SK-N-SH (cell line): ENCODE results near the gene TAF5L. TPM values are rescaled to one million over a fixed set of nuclear protein-coding genes. Genes with fewer than 3 reads are reported as not detected.

Experiments used
- CTCF ChIA-PET: fragments of 300-600, 350-600 bp; formaldehyde crosslinking; extraction: SDS; loops from one replicate; lab custom pipeline; 2021; lab: Yijun Ruan, JAX
- POLR2A ChIA-PET: fragments of 350-600 bp; sonication (Branson Sonifier 250); formaldehyde crosslinking; extraction: SDS; loops from one replicate; lab custom pipeline; 2020; ENCODE audit warnings: antibody characterized with exemption, inconsistent platforms; lab: Yijun Ruan, JAX
- DNase-seq: peaks from one replicate; pipeline ENCODE4 v3.0.0; 2012
- H2AFZ ChIP-seq: fragments of 200-600 bp; sonication (generic); 2 replicates; pipeline ENCODE4 v1.8.1; 2016; ENCODE audit warnings: antibody characterized with exemption, mild to moderate bottlenecking, low read depth
- H3F3A ChIP-seq: fragments of 200-600 bp; sonication (generic); replicated peaks from 2 replicates; pipeline ENCODE3; 2016; ENCODE audit warnings: antibody characterized with exemption, mild to moderate bottlenecking; ENCODE audit not compliant: insufficient read depth
- H3K27ac ChIP-seq, 2 experiments: fragments of 200-500 bp in 1 of 2; fragments of 200-600 bp in 1 of 2; sonication (Bioruptor generic) in 1 of 2; sonication (generic), shearing (Covaris generic) in 1 of 2; 2 replicates each; pipeline versions ENCODE4 v1.5.1 to v1.6.1; 2014 to 2016; ENCODE audit warnings: low read depth in 2 of 2, inconsistent platforms in 1 of 2, low read length in 1 of 2, mild to moderate bottlenecking in 1 of 2, mixed read lengths in 1 of 2
- H3K27me3 ChIP-seq: fragments of 200-600 bp; sonication (generic), shearing (Covaris generic); 2 replicates; pipeline ENCODE4 v1.6.1; 2016; ENCODE audit warnings: mixed run types; ENCODE audit not compliant: insufficient read depth
- H3K36me3 ChIP-seq, 2 experiments: fragments of 200-500 bp in 1 of 2; fragments of 200-600 bp in 1 of 2; sonication (Bioruptor generic) in 1 of 2; sonication (generic) in 1 of 2; replicated peaks in 1 of 2; 2 replicates each; pipeline versions ENCODE3 to v1.5.1; 2014 to 2016; ENCODE audit warnings: low read length in 1 of 2, mild to moderate bottlenecking in 1 of 2; ENCODE audit not compliant: insufficient read depth in 2 of 2, control insufficient read depth in 1 of 2
- H3K4me1 ChIP-seq, 2 experiments: fragments of 200-500 bp in 1 of 2; fragments of 200-600 bp in 1 of 2; sonication (Bioruptor generic) in 1 of 2; sonication (generic), shearing (Covaris generic) in 1 of 2; 2 replicates each; pipeline versions ENCODE4 v1.5.1 to v1.6.1; 2014 to 2016; ENCODE audit warnings: low read depth in 1 of 2, low read length in 1 of 2, mixed run types in 1 of 2; ENCODE audit not compliant: insufficient read depth in 2 of 2, control insufficient read depth in 1 of 2
- H3K4me2 ChIP-seq: fragments of 200-600 bp; sonication (generic), shearing (Covaris generic); 2 replicates; pipeline ENCODE4 v1.6.1; 2017; ENCODE audit warnings: mixed run types
- H3K4me3 ChIP-seq, 2 experiments: fragments of 200-500 bp in 1 of 2; fragments of 200-600 bp in 1 of 2; sonication (Bioruptor generic) in 1 of 2; sonication (generic), shearing (Covaris generic) in 1 of 2; 2 replicates each; pipeline versions ENCODE4 v1.5.1 to v1.8.1; 2014 to 2016; ENCODE audit warnings: low read depth in 2 of 2, inconsistent platforms in 1 of 2, low read length in 1 of 2, mild to moderate bottlenecking in 1 of 2, mixed read lengths in 1 of 2, moderate library complexity in 1 of 2
- H3K79me2 ChIP-seq: fragments of 200-600 bp; sonication (generic); 2 replicates; pipeline ENCODE4 v1.8.1; 2017; ENCODE audit warnings: mild to moderate bottlenecking; ENCODE audit not compliant: insufficient read depth
- H3K9ac ChIP-seq: fragments of 200-600 bp; sonication (generic); 2 replicates; pipeline ENCODE4 v1.6.1; 2017; ENCODE audit warnings: mixed run types
- H3K9me2 ChIP-seq: fragments of 200-600 bp; sonication (generic); 2 replicates; pipeline ENCODE4 v1.6.1; 2017; ENCODE audit warnings: mixed run types
- H3K9me3 ChIP-seq: fragments of 200-600 bp; sonication (generic); 2 replicates; pipeline ENCODE4 v1.6.1; 2017; ENCODE audit warnings: mixed run types, mild to moderate bottlenecking, moderate library complexity
- H4K20me1 ChIP-seq: fragments of 200-600 bp; sonication (generic); 2 replicates; pipeline ENCODE4 v1.6.1; 2017; ENCODE audit warnings: mild to moderate bottlenecking, mixed run types; ENCODE audit not compliant: insufficient read depth
- EZH2phosphoT487 ChIP-seq: fragments of 200-600 bp; sonication (generic); IDR thresholded peaks from 2 replicates; pipeline ENCODE4 v1.6.1; 2017; ENCODE audit warnings: low read depth, mixed run types, mild to moderate bottlenecking, antibody characterized with exemption, moderate library complexity, borderline replicate concordance
- FOXJ3 ChIP-seq: sonication (generic); formaldehyde crosslinking; IDR thresholded peaks from 2 replicates; pipeline ENCODE4 v1.5.1; 2020; ENCODE audit warnings: mild to moderate bottlenecking, missing genetic modification reagents
- FOXM1 ChIP-seq: IDR thresholded peaks from 2 replicates; pipeline ENCODE4 v1.4.0; 2012; ENCODE audit warnings: low read depth, mild to moderate bottlenecking
- JUND ChIP-seq: IDR thresholded peaks from 2 replicates; pipeline ENCODE4 v1.4.0; 2012
- MEF2A ChIP-seq: IDR thresholded peaks from 2 replicates; pipeline ENCODE4 v1.4.0; 2012; ENCODE audit warnings: low read depth, borderline replicate concordance
- MXI1 ChIP-seq: IDR thresholded peaks from 2 replicates; pipeline ENCODE4 v1.6.1; 2012; ENCODE audit warnings: mild to moderate bottlenecking, low read depth, low read length, improper control_type of control experiment
- NFIC ChIP-seq: IDR thresholded peaks from 2 replicates; pipeline ENCODE4 v1.4.0; 2012; ENCODE audit warnings: borderline replicate concordance
- NRF1 ChIP-seq: IDR thresholded peaks from 2 replicates; pipeline ENCODE4 v1.6.1; 2012; ENCODE audit warnings: low read depth, mild to moderate bottlenecking, low read length
- POLR2AphosphoS5 ChIP-seq: IDR thresholded peaks from 2 replicates; pipeline ENCODE4 v1.6.1; 2012; ENCODE audit warnings: low read depth, low read length
- RCOR1 ChIP-seq: fragments of 150-350 bp; IDR thresholded peaks from 2 replicates; pipeline ENCODE4 v1.6.1; 2017; ENCODE audit warnings: antibody characterized with exemption, low read length
- RFX5 ChIP-seq: IDR thresholded peaks from 2 replicates; pipeline ENCODE4 v1.6.1; 2012; ENCODE audit warnings: mild to moderate bottlenecking, improper control_type of control experiment, low read length
- RXRA ChIP-seq: IDR thresholded peaks from 2 replicates; pipeline ENCODE4 v1.4.0; 2012; ENCODE audit warnings: low read depth, mild to moderate bottlenecking, borderline replicate concordance
- SIN3A ChIP-seq: IDR thresholded peaks from 2 replicates; pipeline ENCODE4 v1.6.1; 2012; ENCODE audit warnings: low read depth, mild to moderate bottlenecking, low read length, moderate library complexity, borderline replicate concordance
- TAF1 ChIP-seq: IDR thresholded peaks from 2 replicates; pipeline ENCODE4 v1.6.1; 2012; ENCODE audit warnings: low read depth, mild to moderate bottlenecking, low read length, moderate library complexity, borderline replicate concordance
- YY1 ChIP-seq: IDR thresholded peaks from 2 replicates; pipeline ENCODE4 v1.4.0; 2012; ENCODE audit warnings: low read depth, mild to moderate bottlenecking
- polyA plus RNA-seq, 3 experiments: library from polyadenylated mRNA; depleted of rRNA; stranded (reverse); fragments of >200 nt; gene quantifications; 2 replicates each; pipeline ENCODE4 v1.2.3, GENCODE V29; 2012
- TF ChIP-seq, protein P1 (sequence below): fragments of 200-600 bp; sonication (generic); IDR thresholded peaks from 2 replicates; pipeline ENCODE4 v1.6.1; 2017; ENCODE audit warnings: antibody characterized with exemption, mild to moderate bottlenecking, moderate library complexity
- TF ChIP-seq, protein P2 (sequence below): fragments of 150-350 bp; IDR thresholded peaks from 2 replicates; pipeline ENCODE4 v1.6.1; 2016; ENCODE audit warnings: mild to moderate bottlenecking, low read depth, low read length
- TF ChIP-seq, protein P3 (sequence below): IDR thresholded peaks from 2 replicates; pipeline ENCODE4 v1.6.1; 2012; ENCODE audit warnings: mild to moderate bottlenecking, low read depth, low read length, moderate library complexity
- TF ChIP-seq, protein P4 (sequence below): IDR thresholded peaks from 2 replicates; pipeline ENCODE4; 2012

TAF5L gene
- polyA plus RNA-seq, 1 of the 3 experiments (the other 2 are of a cell fraction): 17.1 TPM

DNA sequence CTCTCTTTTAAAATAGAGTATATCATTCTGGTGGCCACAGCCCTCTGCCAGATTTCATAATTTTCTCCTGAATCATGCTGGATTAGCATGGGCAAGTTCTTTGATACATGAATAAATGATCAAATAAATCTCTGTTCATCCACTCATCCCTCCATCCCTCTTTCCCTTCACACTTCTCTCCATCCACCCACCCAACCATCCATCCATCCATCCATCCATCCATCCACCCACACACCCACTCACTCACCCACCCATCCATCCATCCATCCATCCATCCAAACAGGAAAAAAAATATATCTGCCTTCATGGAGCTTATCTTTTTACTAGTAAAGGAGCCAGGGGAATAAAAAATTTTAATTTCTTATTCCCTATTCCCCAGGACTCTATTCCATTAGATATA lies 49.5 kb upstream of the TAF5L start:
- H3K4me3 ChIP-seq: no peak overlapping the region
- CTCF ChIA-PET: interaction anchor here (0.7 to 1.0 kb wide), 3 partner anchors 8 to 18 kb away, joined by 3 to 4 read pairs (median 3); no protein-coding TSS in a partner anchor
- no peaks in the 10 kb centered on the region for H3K9me3 ChIP-seq
- no peak overlapping the region for H2AFZ ChIP-seq
- no peaks in the 10 kb centered on the region for H3K4me1 ChIP-seq
- H3K79me2 ChIP-seq: no peaks in the 10 kb centered on the region
- H3K9ac ChIP-seq: no peak overlapping the region
- POLR2A ChIA-PET: no interaction called here
- no peak for DNase-seq
- H4K20me1 ChIP-seq: no peaks in the 10 kb centered on the region
- no peaks in the 10 kb centered on the region for H3K9me2 ChIP-seq
- no peak for TF ChIP-seq FOXJ3
- TF ChIP-seq FOXM1: no peak
- TF ChIP-seq MXI1: no peak
- TF ChIP-seq, protein P1, sequence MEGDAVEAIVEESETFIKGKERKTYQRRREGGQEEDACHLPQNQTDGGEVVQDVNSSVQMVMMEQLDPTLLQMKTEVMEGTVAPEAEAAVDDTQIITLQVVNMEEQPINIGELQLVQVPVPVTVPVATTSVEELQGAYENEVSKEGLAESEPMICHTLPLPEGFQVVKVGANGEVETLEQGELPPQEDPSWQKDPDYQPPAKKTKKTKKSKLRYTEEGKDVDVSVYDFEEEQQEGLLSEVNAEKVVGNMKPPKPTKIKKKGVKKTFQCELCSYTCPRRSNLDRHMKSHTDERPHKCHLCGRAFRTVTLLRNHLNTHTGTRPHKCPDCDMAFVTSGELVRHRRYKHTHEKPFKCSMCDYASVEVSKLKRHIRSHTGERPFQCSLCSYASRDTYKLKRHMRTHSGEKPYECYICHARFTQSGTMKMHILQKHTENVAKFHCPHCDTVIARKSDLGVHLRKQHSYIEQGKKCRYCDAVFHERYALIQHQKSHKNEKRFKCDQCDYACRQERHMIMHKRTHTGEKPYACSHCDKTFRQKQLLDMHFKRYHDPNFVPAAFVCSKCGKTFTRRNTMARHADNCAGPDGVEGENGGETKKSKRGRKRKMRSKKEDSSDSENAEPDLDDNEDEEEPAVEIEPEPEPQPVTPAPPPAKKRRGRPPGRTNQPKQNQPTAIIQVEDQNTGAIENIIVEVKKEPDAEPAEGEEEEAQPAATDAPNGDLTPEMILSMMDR: no peak
- no peak for TF ChIP-seq SIN3A
- no peak for TF ChIP-seq NFIC
- no peak for TF ChIP-seq NRF1
- TF ChIP-seq POLR2AphosphoS5: no peak
- no peak for TF ChIP-seq TAF1
- TF ChIP-seq, protein P2, sequence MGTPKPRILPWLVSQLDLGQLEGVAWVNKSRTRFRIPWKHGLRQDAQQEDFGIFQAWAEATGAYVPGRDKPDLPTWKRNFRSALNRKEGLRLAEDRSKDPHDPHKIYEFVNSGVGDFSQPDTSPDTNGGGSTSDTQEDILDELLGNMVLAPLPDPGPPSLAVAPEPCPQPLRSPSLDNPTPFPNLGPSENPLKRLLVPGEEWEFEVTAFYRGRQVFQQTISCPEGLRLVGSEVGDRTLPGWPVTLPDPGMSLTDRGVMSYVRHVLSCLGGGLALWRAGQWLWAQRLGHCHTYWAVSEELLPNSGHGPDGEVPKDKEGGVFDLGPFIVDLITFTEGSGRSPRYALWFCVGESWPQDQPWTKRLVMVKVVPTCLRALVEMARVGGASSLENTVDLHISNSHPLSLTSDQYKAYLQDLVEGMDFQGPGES: no peak
- TF ChIP-seq, protein P3, sequence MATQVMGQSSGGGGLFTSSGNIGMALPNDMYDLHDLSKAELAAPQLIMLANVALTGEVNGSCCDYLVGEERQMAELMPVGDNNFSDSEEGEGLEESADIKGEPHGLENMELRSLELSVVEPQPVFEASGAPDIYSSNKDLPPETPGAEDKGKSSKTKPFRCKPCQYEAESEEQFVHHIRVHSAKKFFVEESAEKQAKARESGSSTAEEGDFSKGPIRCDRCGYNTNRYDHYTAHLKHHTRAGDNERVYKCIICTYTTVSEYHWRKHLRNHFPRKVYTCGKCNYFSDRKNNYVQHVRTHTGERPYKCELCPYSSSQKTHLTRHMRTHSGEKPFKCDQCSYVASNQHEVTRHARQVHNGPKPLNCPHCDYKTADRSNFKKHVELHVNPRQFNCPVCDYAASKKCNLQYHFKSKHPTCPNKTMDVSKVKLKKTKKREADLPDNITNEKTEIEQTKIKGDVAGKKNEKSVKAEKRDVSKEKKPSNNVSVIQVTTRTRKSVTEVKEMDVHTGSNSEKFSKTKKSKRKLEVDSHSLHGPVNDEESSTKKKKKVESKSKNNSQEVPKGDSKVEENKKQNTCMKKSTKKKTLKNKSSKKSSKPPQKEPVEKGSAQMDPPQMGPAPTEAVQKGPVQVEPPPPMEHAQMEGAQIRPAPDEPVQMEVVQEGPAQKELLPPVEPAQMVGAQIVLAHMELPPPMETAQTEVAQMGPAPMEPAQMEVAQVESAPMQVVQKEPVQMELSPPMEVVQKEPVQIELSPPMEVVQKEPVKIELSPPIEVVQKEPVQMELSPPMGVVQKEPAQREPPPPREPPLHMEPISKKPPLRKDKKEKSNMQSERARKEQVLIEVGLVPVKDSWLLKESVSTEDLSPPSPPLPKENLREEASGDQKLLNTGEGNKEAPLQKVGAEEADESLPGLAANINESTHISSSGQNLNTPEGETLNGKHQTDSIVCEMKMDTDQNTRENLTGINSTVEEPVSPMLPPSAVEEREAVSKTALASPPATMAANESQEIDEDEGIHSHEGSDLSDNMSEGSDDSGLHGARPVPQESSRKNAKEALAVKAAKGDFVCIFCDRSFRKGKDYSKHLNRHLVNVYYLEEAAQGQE: no peak
- no peak for TF ChIP-seq RXRA
- TF ChIP-seq MEF2A: no peak
- TF ChIP-seq YY1: no peak
- TF ChIP-seq EZH2phosphoT487: no peak
- no peak for TF ChIP-seq RCOR1
- no peak for TF ChIP-seq JUND
- TF ChIP-seq RFX5: no peak
- TF ChIP-seq, protein P4, sequence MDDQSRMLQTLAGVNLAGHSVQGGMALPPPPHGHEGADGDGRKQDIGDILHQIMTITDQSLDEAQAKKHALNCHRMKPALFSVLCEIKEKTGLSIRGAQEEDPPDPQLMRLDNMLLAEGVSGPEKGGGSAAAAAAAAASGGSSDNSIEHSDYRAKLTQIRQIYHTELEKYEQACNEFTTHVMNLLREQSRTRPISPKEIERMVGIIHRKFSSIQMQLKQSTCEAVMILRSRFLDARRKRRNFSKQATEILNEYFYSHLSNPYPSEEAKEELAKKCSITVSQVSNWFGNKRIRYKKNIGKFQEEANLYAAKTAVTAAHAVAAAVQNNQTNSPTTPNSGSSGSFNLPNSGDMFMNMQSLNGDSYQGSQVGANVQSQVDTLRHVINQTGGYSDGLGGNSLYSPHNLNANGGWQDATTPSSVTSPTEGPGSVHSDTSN: no peak
- no peak overlapping the region for H3K4me2 ChIP-seq
- H3F3A ChIP-seq: no peaks in the 10 kb centered on the region
- H3K36me3 ChIP-seq: no peaks in the 10 kb centered on the region
- H3K27ac ChIP-seq: no peak overlapping the region
- H3K27me3 ChIP-seq: no peaks in the 10 kb centered on the region
